Limb (tissue), 2 donors: ENCODE results near the gene VENTX.

Source experiments
- DNase-seq, 2 donors: peaks; one replicate each; pipeline ENCODE4 v3.0.0-alpha.2; 2016; ENCODE audit errors: extremely low spot score in 2 of 2

Gene VENTX, protein sequence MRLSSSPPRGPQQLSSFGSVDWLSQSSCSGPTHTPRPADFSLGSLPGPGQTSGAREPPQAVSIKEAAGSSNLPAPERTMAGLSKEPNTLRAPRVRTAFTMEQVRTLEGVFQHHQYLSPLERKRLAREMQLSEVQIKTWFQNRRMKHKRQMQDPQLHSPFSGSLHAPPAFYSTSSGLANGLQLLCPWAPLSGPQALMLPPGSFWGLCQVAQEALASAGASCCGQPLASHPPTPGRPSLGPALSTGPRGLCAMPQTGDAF

GRCh38 chr10:133237588-133238465 is at the start of gene VENTX:
Gene VENTX (plus strand): TSS chr10:133237855. CDS start chr10:133237915, 60 bp downstream.
- DNase-seq = no peak

DNA sequence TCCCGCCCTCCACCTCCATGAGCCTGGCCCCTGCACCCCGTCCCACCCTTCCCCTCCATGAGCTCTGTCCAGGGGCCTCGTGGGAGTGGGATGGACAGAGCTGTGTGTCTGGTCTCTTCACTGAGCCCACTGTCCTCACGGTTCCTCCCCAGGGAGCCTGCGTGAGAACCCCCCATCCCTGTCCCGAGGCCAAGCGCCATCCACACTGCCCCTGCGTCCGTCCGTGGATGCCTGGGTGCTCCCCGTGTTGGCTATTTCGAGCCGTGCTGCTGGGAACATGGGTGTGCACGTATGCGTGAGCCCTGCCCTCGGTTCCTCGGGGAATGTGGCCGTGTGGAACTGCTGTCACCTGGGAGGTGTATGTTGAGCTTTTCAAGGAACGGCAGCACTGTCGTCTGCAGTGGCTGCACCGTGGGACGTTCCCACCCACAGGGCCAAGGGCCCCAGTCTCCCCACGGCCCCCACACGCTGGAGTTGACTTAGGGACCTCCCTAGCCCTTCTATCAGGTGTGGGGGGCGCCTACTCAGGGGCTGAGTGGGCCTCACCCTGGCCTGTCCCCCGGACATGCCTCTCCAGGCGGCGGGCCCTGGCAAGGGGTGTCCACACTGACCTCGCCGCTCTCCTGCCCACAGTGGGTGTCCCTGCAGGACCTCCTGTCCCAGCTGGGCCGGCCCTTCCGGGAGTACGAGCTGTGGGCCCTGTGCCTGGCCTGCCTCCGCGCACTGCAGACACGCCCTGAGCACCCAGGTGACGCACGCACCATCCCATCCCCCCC is 49.6 kb upstream of the VENTX start:
- DNase-seq = no peak

DNA sequence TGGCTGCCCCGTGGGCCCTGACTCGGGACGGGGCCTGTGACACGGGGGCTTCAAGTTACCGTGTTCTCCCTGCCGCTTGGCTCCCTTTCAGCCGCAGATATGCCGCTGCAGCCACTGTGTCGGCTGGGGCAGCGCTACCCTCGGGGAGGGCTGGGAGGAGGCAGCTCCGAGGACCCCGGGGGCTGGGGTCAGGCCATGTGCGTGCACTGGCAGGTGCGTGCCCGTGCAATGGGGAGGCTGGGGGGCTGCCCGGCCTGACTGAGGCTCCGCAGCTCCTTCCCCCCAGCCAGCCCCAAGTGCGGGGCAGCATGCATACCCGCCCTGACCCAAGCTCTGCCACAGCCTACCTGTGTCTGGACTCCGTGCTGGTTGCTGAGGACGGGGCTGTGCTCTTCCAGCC is 48.4 kb upstream of the VENTX start:
- no peak for DNase-seq

DNA sequence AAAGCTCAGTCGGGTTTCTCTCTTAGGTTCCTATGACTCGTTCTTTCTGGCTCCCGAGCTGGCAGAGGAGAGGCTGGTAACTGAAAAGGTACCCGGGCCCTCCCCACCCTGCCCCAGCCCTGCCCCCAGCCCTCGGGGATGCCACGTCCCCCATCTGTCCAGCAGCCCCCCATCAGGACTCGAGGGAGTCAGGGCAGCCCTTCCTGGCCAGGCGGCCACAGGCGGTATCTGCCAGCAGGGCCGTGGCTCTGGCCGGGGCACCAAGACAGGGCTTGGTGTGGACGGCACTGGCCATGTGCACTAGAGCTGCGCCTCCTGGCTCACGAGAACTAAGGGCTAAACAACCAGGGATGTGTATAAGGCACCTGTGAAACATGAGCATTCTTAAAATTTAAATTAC is 47.9 kb upstream of the VENTX start:
- DNase-seq = no peak

DNA sequence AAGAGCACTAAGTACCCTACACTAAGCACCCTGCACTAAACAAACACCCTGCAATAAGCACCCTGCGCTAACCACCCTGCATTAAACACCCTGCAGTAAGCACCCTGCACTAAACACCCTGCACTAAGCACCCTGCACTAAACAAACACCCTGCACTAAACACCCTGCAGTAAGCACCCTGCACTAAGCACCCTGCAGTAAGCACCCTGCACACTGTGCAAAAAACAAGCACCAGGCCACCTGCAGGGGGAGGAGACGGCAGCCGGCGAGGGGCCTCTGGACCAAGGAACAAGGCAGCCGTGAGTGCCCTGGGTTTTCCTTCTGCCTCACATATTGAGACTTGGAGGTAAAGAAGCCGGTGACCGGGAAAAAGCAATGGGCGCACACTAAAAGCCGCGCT is 47.4 kb upstream of the VENTX start:
- no peak for DNase-seq

DNA sequence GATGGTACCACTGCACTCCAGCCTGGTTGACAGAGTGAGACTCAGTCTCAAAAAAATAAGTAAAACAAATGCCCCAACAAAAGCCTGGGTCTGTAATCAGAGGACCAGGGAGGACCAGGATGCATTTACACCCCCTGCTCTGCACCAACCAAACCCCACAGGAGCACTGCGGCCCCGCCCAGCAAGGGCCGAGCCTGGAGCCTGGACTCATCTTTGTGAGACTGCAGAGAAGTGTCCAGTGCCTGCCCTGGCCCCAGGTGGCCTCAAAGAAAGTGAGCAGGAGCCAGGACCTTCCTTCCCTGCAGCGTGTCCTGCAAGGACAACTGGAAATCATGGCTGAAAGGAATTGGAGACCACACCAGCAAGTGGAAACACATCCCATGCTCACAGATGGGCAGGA is 46.0 kb upstream of the VENTX start:
- DNase-seq = no peak

- no peak for DNase-seq
Observed at GRCh38 chr10:133194151-133194550, 43.5 kb upstream of the VENTX start.

GRCh38 chr10:133195096-133195495 is 42.6 kb upstream of the VENTX start:
- DNase-seq = no peak

DNA sequence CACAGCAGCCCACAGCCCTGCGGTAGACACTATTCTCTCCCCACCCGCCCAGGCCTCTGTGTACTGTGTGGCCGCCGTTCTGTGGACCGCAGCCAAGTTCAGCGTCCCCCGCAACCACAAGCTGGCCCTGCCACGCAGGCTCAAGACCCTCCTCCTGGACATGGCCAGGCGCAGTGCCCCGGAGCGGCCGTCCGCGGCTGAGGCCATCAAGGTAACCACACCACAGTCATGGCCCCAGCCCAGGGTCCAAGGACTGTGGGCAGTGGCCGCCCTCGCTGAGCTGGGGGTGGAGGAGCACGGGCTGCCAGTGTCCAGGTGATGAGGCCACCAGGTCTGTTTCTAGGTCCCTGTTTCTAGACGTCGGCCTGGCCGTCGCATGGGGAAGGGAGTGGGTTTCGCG is 42.0 kb upstream of the VENTX start:
- no peak for DNase-seq

- peak in 1 of 2 donors; percentile 10 for DNase-seq
Observed at GRCh38 chr10:133196221-133196915, 41.3 kb upstream of the VENTX start.

DNA sequence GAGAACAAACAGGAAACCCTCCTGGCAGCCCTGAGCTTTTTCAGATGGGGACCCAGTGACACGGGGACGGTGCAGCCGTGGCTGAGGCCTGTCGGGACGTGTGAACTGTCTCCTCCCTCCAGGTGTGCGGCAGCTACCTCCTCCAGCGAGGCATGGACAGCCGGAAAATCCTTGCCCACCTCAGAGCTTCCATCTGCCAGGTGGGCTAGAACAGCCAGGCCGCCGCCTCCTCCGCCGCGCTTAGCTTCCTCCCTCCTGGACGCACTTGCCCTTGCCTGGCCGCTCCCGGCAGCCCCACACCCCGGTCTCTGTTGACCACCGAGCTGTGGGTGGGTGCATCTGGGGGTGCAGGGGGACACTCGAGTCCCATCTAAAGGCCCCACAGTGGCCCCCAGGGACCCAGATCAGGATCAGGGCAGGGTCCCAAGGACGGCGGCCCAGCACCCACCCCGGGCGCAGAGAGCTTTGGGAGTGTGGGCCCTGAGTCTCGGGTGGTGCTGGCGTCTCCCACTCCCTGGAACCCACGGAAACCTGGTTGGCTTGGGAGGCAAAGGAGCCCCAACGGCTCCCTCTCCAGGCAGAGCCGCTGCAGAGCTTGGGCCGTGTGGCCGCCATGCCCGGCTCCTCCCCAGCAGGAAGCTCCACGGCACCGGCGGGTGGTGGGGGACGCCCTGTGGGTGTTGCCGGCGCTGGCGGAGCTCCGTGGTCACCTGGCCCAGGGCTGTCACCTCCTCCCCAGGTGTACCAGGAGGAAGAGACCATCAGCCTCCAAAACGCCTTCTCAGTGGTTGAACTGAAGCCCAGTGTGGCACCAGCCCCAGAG is 40.5 kb upstream of the VENTX start:
- DNase-seq = no peak

- DNase-seq = no peak
Observed at GRCh38 chr10:133197786-133198185, 39.9 kb upstream of the VENTX start.

GRCh38 chr10:133198206-133198605 is 39.4 kb upstream of the VENTX start:
- DNase-seq = no peak

GRCh38 chr10:133198621-133199487 is 38.8 kb upstream of the VENTX start:
- DNase-seq = no peak

- DNase-seq = no peak
Observed at GRCh38 chr10:133199488-133199885, 38.2 kb upstream of the VENTX start.

- DNase-seq = no peak
Observed at GRCh38 chr10:133199992-133200611, 37.6 kb upstream of the VENTX start.

GRCh38 chr10:133200621-133201031 is 37.0 kb upstream of the VENTX start:
- DNase-seq = no peak

GRCh38 chr10:133201151-133201947 is 36.3 kb upstream of the VENTX start:
- no peak for DNase-seq
